HG03045 (cell line): Measurements from ENCODE around the gene SYP.

ENCODE experiments used
- ATAC-seq: cut with Tn5 transposase; IDR thresholded peaks from one replicate; pipeline ENCODE4 v1.9.1; 2021; ENCODE audit warnings: mild to moderate bottlenecking, moderate library complexity; ENCODE audit not compliant: unreplicated experiment

SYP gene

GRCh38 chrX:49221868-49222267 is 21.9 kb upstream of the SYP start:
- ATAC-seq = no peak

GRCh38 chrX:49220100-49220499 is 20.1 kb upstream of the SYP start:
- no peak for ATAC-seq

DNA sequence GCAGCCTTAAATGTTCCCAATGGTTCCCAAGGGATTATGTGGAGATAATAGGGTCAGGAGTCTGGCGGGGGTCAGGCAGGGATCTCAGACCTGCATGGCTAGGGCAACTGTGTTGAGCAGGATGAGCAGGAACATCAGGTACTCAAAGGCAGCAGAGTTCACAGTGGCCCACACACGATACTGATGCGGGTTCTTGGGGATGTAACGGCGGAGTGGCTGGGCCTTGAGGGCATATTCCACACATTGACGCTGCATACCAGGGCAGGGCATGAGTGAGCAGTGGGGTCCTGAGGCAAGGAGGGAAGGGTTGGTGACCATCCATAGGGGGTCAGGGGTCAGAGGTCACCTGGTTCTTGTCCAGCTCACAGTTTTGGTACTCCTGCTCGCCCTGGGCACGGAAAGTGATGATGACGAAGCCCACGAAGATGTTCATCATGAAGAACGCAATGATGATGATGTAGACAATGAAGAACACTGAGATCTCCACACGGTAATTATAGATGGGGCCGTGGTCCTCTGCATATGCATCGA is 15.1 kb upstream of the SYP start:
- ATAC-seq = no peak

DNA sequence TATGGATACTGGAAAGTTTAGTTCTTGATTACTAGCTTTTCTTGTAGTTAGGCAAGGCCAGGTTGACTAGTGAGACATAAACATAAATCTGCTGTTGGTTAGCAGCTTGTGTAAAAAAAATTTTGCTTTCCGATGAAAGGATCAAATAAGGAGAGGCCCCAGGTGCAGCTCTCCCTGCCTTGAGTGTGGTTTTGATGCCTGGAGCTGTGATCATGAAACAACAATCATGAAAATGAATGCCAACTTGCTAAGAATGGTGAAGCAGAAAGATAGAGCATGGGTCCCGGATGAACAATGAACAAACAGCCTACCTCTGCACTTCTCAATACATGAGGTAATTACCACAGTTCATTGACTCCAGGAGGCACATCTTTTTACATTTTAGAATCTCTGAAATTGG is 14.4 kb upstream of the SYP start:
- ATAC-seq = no peak

GRCh38 chrX:49212861-49213260 is 12.9 kb upstream of the SYP start:
- ATAC-seq = no peak

DNA sequence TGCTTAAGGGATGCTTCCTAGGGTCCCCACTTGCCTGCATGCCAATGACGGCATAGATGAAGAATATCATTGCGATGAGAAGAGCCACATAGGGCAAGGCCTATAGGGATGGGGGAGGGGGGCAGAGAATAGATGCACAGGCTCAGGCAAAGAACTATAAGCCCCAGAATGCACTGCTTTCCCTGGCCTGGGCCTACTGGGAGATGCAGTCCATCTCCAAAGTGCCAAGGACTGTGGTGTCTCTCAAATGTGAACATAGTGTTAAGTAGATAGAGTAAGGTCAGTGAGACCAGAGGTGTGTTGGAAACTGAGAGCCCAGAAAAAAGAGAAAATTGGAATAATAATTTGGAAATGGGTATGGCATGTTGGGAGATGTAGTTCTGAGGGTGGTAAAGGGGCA is 12.2 kb upstream of the SYP start:
- ATAC-seq = no peak

GRCh38 chrX:49211074-49211473 is 11.1 kb upstream of the SYP start:
- no peak for ATAC-seq

DNA sequence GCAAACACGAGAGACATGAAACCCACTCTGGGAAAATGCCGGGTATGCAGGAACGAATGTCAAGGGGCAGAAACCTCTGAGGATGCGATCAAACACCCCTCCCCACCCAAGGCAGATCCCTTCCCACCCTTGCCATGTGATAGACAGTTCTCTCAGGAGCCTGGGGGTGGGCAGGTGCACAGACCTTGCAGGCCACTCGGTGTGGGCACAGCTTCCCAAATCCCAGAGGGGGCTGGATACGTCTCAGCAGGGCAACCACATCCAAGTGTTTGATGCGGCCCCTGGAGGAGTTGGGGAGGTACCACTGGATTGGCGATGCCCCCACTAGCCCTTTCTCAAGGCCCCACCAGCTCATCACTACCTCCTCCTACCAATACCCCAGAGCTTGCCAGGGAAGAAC is 10.4 kb upstream of the SYP start:
- no peak for ATAC-seq

DNA sequence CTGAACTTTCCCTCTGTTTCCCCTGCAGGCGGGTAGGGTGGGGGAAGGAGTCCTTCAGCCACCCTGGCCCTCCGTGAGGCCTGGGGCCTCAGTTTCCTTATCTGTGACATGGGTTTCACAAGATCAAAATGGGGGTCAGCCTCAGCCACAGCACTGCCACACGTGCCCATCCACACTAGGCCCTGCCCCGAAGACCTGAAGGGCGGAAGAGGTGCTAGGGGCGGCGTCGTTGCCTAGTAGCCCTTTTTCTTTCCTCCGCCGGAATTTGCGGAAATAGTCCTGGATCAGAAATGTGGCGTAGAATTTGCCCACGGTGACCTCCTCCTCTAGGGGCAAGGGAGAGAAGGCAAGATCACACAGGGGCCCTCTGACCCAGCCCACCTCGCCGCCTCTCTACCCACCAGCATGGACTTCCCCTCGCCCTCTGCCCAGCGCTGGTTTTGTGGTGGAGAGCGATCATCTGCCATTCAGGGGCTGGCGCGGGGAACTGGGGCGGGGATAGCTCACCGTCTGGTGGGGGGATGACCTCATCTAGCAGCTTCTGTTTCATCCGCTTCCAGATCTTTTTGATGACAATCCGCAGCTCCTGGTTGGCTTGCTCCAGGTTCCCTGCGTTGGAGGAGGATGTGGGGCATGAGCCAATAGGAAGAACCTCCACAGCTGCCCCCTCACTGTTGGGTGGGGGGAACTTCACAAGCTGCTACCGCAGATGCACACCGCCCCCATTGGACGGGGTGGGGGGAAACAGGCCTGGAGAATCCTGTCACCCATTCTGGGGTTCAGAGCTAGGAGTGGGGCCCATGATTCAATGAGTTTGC is 9.7 kb upstream of the SYP start:
- ATAC-seq = no peak

DNA sequence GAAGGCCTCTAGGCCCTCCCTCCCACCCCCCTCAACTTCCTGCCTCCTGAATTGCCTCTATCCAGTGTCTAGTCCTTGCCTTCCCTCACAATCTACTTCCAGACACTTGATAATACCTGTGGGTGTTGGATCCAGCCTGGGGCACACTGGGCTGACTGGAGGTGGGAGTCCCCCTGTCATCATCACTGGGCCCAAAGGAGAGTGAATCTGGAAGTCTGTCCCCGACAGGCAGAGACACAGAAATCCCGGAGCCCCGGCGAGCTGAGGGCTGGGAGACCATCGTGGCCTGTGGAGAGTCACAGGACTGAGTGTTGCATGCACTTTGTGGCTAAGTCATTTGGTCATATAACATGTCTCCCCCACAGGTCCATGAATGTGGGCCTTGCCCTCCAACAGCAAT is 8.4 kb upstream of the SYP start:
- ATAC-seq = no peak

DNA sequence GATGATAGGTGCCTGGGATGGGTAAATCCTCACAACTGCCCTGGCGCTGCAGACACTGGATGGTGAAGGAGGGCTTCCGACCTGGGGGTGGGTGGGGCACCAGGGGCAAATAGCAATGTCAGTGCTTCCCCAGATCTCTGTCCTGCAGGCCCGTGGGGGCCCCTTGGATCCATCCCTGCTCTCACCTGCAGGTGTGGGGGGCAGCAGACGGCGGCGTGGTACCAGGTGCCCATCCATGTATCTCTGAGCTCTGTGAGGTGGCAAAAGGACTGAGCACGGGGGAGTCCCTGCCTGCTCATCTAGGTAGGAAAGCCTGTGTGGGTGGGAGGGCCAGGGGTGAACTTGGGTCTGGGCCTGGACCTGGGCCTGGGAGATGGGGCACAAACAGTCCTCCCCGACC is 6.5 kb upstream of the SYP start:
- no peak for ATAC-seq

DNA sequence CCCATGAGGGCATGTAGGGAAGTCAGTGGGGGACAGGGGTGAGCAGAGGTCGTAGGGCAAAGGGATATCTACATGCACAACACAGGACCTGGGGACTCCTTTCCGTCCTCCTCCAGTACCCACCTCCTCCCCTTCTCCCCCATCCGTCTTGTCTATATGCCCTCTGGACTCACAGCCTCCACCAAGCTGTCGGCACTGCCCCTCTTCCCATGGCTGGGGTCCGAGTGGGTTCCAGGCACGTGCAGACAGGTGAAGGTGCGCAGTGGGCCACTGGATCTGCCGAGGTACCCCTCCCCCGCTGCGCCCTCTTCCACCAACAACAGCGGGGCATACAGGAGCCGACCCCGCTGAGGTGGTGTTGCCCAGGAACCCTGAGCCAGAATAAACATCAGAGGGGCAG is 5.5 kb upstream of the SYP start:
- no peak for ATAC-seq

DNA sequence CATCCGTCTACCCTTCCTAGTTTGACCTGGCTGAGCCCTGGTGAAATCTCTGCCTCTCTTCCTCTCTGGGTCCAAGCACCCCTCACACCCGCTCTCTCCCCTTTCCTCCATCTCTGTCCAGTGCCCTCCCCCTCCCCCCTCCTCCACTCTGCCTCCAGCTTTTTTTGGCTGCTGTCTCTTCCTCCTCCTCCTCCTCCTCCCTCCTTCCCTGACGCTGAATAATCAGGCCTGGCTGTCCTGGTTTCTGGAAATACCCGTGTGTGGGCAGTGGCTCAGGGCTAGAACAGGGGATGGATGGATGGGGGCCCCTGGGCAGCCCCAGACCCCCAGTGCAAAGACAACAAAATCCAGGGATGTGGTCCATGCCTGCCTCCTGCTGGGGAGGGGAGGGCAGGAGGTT is 4.7 kb upstream of the SYP start:
- no peak for ATAC-seq

DNA sequence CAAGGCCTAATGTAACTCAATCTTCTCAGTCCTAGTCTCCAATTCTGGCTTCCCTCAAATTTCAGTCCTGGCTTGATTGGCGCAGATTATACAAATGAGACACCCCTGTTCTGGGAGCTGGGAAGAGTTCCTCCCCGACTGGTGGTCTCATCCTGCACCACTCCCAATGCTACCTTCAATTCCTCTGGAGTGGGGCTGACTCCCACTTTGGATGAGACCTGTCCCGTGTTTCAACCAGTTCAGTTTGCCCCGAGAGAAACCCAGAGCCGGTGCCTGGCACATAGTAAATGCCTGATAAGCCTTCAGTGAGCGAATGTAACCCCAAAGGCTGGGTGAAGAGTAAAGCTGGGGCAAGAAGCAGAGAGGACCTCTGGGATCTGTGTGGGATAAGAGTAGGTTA is 4.0 kb upstream of the SYP start:
- ATAC-seq = no peak

DNA sequence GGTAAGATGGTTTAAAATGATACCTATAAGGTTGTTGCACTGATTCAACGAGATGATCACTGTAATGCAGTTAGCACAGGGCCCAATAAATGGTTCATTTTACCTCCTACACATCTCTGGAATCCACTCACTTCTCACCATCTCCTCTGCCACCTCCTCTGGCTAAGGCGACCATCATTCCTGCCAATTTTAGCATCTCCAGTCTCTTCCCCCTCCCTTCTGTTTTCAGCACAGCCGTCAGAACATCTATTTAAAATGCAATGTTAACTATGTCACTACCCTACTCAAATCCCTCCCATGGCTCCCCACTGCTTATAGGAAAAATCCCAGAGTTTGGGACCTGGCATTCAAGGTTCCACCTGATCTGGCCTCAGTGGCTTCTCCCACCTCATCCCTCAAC is 3.5 kb upstream of the SYP start:
- no peak for ATAC-seq

DNA sequence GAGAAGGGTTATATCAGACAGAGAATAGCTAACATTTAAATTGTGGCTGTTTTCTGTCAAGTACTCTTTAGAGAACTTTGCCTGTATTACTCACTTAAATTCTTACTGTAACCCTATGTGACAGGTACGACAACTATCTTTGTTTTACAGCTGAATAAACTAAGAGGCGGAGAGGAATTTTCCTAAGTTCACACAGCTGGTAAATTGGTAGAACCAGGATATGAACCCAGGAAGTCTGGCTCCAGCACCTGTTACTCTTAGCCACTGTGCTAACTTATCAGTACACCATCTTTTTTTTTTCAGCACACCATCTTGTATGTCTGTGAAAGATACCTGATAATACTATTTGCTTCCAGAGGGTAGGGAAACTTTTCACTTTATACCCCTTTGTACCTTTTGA is 2.0 kb upstream of the SYP start:
- ATAC-seq = no peak

GRCh38 chrX:49199315-49199595 is 738 bp downstream of the SYP start:
- no peak for ATAC-seq

DNA sequence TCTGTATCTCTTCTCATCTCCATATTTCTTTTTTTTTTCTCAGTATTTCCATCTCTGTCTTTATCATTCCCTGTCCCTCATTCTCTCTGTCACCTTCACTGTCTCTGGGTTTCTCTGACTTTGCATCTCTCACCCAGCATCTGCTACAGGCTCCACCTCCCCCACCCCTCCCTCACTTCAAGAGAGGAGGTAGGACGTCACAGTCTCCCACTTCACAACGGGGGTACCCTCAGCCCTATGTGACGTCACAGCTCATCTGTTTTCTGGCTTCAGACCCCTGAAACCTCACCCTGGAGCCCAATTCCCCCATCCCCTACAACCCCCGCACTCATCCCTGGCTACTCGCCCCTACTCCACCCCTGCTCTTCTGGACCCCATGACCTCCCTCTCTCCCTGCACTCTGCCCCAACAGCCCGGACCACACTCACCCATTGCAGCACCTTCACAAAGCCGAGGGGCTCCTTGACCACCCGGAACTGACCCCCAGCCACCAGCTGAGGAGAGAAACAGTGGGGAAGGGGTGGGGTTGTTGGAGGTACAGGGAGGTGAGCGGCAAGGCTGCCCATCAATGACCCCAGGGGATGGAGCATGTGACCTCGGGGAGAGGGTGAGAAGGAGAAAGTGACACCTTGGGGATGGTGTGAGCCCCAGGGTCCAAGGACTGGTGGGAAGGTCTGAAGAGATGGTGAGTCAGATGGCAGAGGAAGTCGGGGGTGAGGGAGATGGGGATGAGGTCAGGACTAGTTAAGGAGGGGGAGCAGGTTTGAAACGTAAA is 1.3 kb downstream of the SYP start:
- no peak for ATAC-seq

DNA sequence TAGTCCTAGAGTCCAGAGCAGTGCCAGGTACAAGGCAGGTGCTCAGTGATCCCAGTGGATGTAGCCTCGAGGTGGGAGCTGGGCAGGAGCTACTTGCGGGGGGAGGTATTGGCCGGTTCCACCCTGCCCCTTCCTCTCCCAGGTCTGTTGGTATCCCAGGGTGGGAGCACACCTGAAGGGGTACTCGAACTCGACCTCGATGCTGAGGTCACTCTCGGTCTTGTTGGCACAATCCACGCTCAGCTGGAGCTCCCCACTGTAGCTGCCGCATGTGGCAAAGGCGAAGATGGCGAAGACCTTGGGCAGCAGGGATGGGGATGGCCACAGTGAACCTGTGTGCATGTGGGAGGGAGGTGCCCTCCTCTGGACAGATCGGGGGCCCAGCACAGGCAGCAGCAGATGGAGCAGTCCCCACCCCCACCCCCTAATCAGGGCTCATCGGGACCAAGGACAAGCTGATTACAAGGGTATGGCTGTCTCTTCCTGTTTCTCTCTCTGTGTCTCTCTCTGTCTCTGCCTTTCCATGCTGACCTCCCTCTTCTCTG is 2.4 kb downstream of the SYP start:
- no peak for ATAC-seq

DNA sequence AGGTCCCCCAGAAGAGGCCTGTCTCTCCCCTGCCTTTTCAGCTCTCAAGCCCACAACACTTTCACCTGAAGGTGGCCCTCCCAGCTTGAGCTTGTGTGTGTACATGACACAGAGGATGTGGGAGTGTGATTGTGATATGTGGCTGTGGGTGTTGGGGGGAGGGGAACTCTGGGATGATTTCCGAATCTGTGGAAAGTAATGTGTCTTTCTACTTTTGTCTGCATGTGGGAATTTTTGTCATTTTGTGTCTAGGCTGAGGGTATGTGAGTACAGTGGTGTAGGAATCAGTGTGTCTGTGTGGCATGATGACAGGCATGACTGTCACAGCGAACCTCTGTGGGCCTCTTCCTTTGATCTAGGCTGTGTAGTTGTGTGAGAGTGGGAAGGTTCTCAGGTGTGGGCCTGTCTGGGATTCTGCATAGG is 6.4 kb downstream of the SYP start:
- ATAC-seq = no peak

DNA sequence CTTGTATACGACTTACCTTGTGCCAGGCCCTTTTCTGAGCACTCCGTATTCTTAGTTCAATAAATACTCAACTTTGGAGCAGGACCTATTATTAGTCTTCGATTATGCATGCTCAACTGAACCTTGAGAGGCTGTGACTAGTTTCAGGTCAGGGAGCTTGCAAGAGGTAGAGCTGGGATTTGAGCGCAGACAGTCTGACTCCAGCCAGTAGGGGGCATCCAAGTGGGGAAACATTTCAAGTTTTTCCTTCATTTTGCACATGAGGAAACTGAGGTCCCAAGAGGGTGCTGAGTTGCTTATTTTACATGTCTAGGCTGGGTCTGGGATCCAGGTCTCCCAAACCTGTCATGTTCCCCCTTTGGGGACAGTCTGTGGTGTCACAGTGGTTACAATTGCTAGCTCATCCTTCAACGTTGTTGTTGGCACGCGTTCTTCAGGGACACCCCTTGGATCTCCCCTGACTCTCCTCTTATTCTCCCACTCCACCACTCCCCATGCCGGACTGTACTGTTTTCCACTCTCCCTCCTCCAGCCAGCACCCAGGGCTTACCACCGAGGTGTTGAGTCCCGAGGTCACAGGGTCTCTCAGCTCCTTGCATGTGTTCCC is 7.2 kb downstream of the SYP start:
- no peak for ATAC-seq

DNA sequence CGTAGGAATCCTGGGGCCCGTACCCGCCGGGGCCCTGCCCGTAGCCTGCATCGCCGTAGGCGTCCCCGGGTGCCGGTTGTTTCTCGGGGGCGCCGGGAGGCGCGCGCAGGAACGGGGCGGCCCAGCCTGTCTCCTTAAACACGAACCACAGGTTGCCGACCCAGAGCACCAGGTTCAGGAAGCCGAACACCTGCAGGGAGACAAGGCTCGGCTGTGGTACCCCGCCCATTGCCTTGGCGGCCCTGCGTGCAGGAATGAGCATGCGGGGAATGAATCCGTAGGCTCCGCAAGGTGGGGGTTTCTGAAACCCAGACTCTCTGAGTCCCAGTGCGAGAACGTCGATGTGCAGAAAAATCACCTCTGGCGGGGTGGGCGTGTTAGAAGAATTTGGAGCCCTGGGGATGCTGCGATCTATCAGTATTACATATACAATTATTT is 8.4 kb downstream of the SYP start:
- no peak for ATAC-seq
